Subcutaneous adipose tissue (tissue), 4 donors: ENCODE results near the gene INHBC. TPM values are rescaled to one million over a fixed set of nuclear protein-coding genes. Genes with fewer than 3 reads are reported as not detected.

Source experiments
- CTCF ChIP-seq: fragments of 450-650 bp; IDR thresholded peaks from one replicate; pipeline ENCODE4 v1.5.1; 2016; ENCODE audit warnings: low read depth, mild to moderate bottlenecking, control low read depth, antibody characterized with exemption, moderate library complexity
- total RNA-seq, 4 donors: library from RNA; depleted of rRNA; stranded (reverse); fragments of >200 nt; gene quantifications; one replicate each; pipeline ENCODE4 v1.1.0, GENCODE V29; 2016

Gene INHBC, protein sequence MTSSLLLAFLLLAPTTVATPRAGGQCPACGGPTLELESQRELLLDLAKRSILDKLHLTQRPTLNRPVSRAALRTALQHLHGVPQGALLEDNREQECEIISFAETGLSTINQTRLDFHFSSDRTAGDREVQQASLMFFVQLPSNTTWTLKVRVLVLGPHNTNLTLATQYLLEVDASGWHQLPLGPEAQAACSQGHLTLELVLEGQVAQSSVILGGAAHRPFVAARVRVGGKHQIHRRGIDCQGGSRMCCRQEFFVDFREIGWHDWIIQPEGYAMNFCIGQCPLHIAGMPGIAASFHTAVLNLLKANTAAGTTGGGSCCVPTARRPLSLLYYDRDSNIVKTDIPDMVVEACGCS
- not detected for total RNA-seq

GRCh38 chr12:57434517-57435223, at the start of gene INHBC:
Gene INHBC (plus strand): TSS chr12:57434784. CDS start chr12:57434887, 103 bp downstream.
- TF ChIP-seq CTCF = no peak

DNA sequence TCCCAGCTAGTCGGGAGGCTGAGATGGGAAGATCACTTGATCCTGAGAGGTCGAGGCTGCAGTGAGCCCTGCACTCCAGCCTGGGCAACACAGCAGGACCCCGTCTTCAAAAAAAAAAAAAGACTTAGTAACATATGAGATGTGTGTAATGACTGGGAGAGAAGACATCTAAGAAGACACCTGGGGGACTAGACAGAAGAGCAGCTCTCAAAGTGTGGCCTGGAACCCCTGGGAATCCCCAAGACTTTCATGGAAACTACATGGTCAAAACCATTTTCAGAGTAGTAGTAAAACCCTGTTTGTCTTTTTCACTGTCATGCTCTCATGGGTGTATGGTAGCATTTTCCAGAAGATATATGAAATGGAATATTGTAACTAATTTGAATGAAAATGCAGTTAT, 49.0 kb upstream of the INHBC start:
- no peak for TF ChIP-seq CTCF

DNA sequence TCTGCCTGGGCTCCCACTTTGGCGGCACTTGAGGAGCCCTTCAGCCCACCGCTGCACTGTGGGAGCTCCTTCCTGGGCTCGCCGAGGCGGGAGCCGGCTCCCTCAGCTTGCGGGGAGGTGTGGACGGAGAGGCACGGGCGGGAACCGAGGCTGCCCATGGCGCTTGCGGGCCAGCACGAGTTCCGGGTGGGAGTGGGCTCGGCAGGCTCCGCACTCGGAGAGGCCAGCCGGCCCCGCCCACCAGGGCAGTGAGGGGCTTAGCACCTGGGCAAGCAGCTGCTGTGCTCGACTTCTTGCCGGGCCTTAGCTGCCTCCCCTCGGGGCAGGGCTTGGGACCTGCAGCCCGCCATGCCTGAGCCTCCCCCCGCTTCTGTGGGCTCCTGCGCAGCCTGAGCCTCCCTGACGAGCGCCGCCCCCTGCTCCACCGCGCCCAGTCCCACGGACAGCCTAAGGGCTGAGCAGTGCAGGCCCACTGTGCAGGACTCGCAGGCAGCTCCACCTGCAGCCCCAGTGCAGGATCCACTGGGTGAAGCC, 48.3 kb upstream of the INHBC start:
- no peak for TF ChIP-seq CTCF

GRCh38 chr12:57388425-57388824, 46.2 kb upstream of the INHBC start:
- no peak for TF ChIP-seq CTCF

DNA sequence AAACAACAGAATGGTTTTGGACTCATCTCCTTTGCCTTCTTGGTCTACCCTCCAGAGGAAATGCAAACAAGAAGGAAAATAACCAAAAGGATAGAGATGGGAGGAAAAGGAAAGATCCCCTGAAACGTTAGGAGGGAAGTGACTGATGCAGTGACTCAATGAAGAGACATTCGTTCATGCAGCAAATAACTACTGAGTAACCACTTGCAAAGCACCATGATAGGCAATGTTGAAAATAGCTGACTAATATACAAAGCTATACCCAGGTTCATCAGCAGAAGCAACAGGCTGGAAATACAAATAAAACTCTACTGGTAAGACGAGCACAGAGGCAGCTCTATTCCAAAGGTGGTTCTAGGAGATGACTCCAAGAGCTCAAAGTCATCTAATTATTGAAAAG, 45.6 kb upstream of the INHBC start:
- no peak for TF ChIP-seq CTCF

DNA sequence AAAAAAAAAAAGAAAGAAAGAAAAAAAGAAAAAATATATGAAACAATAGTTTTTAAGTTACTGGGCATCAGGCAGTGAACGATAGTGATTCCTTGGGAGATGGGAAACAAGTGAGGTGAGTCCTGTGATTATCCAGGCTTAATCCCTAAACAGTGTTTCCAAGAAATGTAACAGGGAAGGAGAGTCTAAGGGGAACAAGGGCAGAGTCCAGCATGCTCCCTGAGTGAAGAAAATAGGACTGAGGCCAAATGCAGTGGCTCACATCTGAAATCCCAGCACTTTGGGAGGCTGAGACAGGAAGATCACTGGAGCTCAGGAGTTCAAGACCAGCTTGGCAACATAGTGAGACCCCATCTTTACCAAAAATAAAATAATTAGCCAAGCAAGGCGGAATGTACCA, 44.4 kb upstream of the INHBC start:
- no peak for TF ChIP-seq CTCF

DNA sequence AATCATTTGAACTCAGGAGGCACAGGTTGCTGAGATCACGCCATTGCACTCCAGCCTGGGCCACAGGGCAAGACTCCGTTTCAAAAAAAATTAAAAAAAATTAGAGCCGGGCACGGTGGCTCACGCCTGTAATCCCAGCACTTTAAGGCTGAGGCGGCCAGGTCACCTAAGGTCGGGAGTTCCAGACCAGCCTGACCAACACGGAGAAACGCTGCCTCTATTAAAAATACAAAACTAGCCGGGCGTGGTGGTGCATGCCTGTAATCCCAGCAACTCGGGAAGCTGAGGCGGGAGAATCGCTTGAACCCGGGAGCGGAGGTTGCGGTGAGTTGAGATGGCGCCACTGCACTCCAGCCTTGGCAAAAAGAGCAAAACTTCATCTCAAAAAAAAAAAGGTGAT, 39.5 kb upstream of the INHBC start:
- TF ChIP-seq CTCF = no peak
